Ovary (tissue), 9 donors: Measurements from ENCODE around the gene ANKLE2. TPM values are rescaled to one million over a fixed set of nuclear protein-coding genes. Genes with fewer than 3 reads are reported as not detected.
"Not testable (repeated sequence)": the region's sequence is repeated elsewhere in the genome, so short reads cannot be mapped to it uniquely, and the experiment has no call there.

Source experiments
- DNase-seq, 5 donors: peaks; one replicate each; pipeline ENCODE4 v3.0.0-alpha.2; 2019 to 2020
- H3K27ac ChIP-seq, 2 donors: fragments of 200-600 bp; one replicate each; pipeline versions ENCODE4 v1.5.1 to v1.8.0; 2019 to 2022
- H3K27me3 ChIP-seq: fragments of 200-600 bp; one replicate; pipeline ENCODE4 v1.8.0; 2022
- H3K36me3 ChIP-seq: fragments of 200-600 bp; sonication (generic); one replicate; pipeline ENCODE4 v1.5.1; 2019
- H3K4me1 ChIP-seq: one replicate; pipeline ENCODE4 v1.8.1; 2013; ENCODE audit warnings: mild to moderate bottlenecking, moderate library complexity; ENCODE audit not compliant: insufficient read depth
- H3K4me3 ChIP-seq: fragments of 200-600 bp; sonication (generic); one replicate; pipeline ENCODE4 v1.5.1; 2017
- H3K9me3 ChIP-seq, 2 donors: fragments of 200-600 bp in 1 of 2; sonication (generic) in 1 of 2; one replicate each; pipeline versions ENCODE4 v1.5.1 to v1.8.1; 2013 to 2019; ENCODE audit warnings: mild to moderate bottlenecking in 1 of 2, moderate library complexity in 1 of 2
- CTCF ChIP-seq, 3 donors: fragments of 450-650 bp in 2 of 3; fragments of 200-600 bp in 1 of 3; IDR thresholded peaks; one replicate each; pipeline versions ENCODE4 v1.5.1 to v1.8.0; 2016 to 2022; ENCODE audit warnings: antibody characterized with exemption in 3 of 3, mild to moderate bottlenecking in 1 of 3
- EP300 ChIP-seq: sonication (generic); formaldehyde crosslinking; IDR thresholded peaks from one replicate; pipeline ENCODE4 v1.6.1; 2017; ENCODE audit warnings: antibody characterized with exemption
- POLR2A ChIP-seq: fragments of 450-650 bp; IDR thresholded peaks from one replicate; pipeline ENCODE4 v1.6.1; 2017; ENCODE audit warnings: antibody characterized with exemption, mild to moderate bottlenecking, moderate library complexity
- WGBS, 3 donors: extraction: QIAGEN DNeasy Blood & Tissue Kit in 1 of 3; methylation state at CpG; one replicate each; pipeline versions ENCODE4 v1.1.5 to v1.1.7; 2013 to 2017; 5-methylcytosine and 5-hydroxymethylcytosine counted together
- intact Hi-C, 4 donors: fragments of 100-400 bp; cut with DNase I; formaldehyde crosslinking; loops; one replicate each; pipeline versions ENCODE4 v1.11.0 to v1.15.1; 2022 to 2023
- polyA plus RNA-seq, 2 donors: library from polyadenylated mRNA; stranded (reverse); fragments of 200-250 nt in 1 of 2; fragments of 350-450 nt in 1 of 2; fragmentation: Illumina TruSeq in 1 of 2; extraction: RNeasy Lipid Tissue Mini Kit (QIAGEN cat#74804) in 1 of 2; gene quantifications; one replicate each; pipeline ENCODE4 v1.2.3, GENCODE V29; 2013 to 2014
- total RNA-seq, 7 donors: library from RNA; depleted of rRNA in 2 of 7; stranded (reverse); fragments of >200 nt in 2 of 7; fragmentation: NEBNext Ultra II Directional in 3 of 7; extraction: Animal tissue kit (Norgen Biotek cat#: 25700) in 3 of 7; gene quantifications; one replicate each; pipeline versions ENCODE4 v1.1.0 to v1.2.4, GENCODE V29; 2016 to 2023
- donor health status: DM: no; HTN: no; CAD: no; lungs with moderate emphysema.
- donor health status: DM: no; HTN: no; CAD: no.
- donor health status: Bipolar disorder and iron deficiency.
- donor health status: DM: yes; HTN: yes; CAD: no.
- donor health status: DM: no; HTN: no; CAD: no.
- donor health status: DM: yes; HTN: yes; CAD: no.

The ANKLE2 gene
- total and polyA plus RNA-seq, 9 donors: 30.5 to 82.0 (median 43.2) TPM

GRCh38 chr12:132700212-132700822 is 61.3 kb downstream of the ANKLE2 start:
- DNase-seq: no peak
- intact Hi-C loops: no loop called here
- H3K9me3 ChIP-seq: no peaks in the 10 kb centered on the region
- H3K27me3 ChIP-seq: no peaks in the 10 kb centered on the region
- WGBS, 3 donors: 74 to 84% (median 75%) methylated on average over 10 of the region's 10 CpGs
- TF ChIP-seq EP300 (no peak), CTCF (IDR thresholded peaks at IDR 0.05) (no peak), POLR2A (no peak)
- H3K4me3 ChIP-seq: no peak overlapping the region
- H3K4me1 ChIP-seq: no peaks in the 10 kb centered on the region
- no peak overlapping the region for H3K27ac ChIP-seq
- H3K36me3 ChIP-seq: no peaks in the 10 kb centered on the region

GRCh38 chr12:132698341-132698740 is 63.3 kb downstream of the ANKLE2 start:
- Histone ChIP-seq H3K27ac (no peak overlapping the region), H3K27me3 (no peaks in the 10 kb centered on the region), H3K4me1 (no peaks in the 10 kb centered on the region), H3K4me3 (no peak overlapping the region), H3K9me3 (no peaks in the 10 kb centered on the region), H3K36me3 (no peaks in the 10 kb centered on the region)
- DNase-seq: no peak
- 78 to 92% (median 85%) methylated on average over 5 of the region's 5 CpGs for WGBS, 3 donors
- intact Hi-C loops: no loop called here
- TF ChIP-seq EP300: no peak

- no peak overlapping the region for H3K4me3 ChIP-seq
- H3K9me3 ChIP-seq: no peaks in the 10 kb centered on the region
- DNase-seq: no peak
- H3K27ac ChIP-seq: no peak overlapping the region
- intact Hi-C loops: no loop called here
- H3K27me3 ChIP-seq: no peaks in the 10 kb centered on the region
- no peaks in the 10 kb centered on the region for H3K36me3 ChIP-seq
- H3K4me1 ChIP-seq: no peaks in the 10 kb centered on the region
- 83 to 90% (median 86%) methylated on average over 12 of the region's 12 CpGs for WGBS, 3 donors
- TF ChIP-seq CTCF (IDR thresholded peaks at IDR 0.05) (no peak), POLR2A (no peak), EP300 (no peak)
Observed at GRCh38 chr12:132695431-132695830, 66.2 kb downstream of the ANKLE2 start.

- H3K27ac ChIP-seq, DNase-seq, H3K9me3 ChIP-seq, H3K4me1 ChIP-seq, H3K27me3 ChIP-seq, intact Hi-C loops, H3K36me3 ChIP-seq, H3K4me3 ChIP-seq: not testable (repeated sequence)
- 96 to 100% (median 97%) methylated on average over 3 of the region's 3 CpGs for WGBS, 3 donors
Observed at GRCh38 chr12:132694888-132695287, 66.7 kb downstream of the ANKLE2 start.

GRCh38 chr12:132692030-132692429 is 69.6 kb downstream of the ANKLE2 start:
- intact Hi-C loops, DNase-seq, H3K4me3 ChIP-seq, H3K9me3 ChIP-seq, H3K36me3 ChIP-seq, H3K4me1 ChIP-seq, H3K27me3 ChIP-seq, H3K27ac ChIP-seq: not testable (repeated sequence)
- 63 to 98% (median 97%) methylated on average over 3 of the region's 3 CpGs for WGBS, 3 donors

- Histone ChIP-seq H3K4me3 (no peak overlapping the region), H3K27ac (no peak overlapping the region), H3K36me3 (no peaks in the 10 kb centered on the region), H3K9me3 (no peaks in the 10 kb centered on the region), H3K4me1 (peaks cover 12% of the 10 kb centered on the region), H3K27me3 (no peaks in the 10 kb centered on the region)
- WGBS, 3 donors: 94 to 97% (median 94%) methylated on average over 9 of the region's 9 CpGs
- TF ChIP-seq CTCF (IDR thresholded peaks at IDR 0.05): no peak
- TF ChIP-seq POLR2A: no peak
- no peak for TF ChIP-seq EP300
- intact Hi-C loops: no loop called here
- DNase-seq: no peak
Observed at GRCh38 chr12:132690112-132690511, 71.5 kb downstream of the ANKLE2 start.
